GM20431 (cell line): ENCODE results near the gene EXTL1.

Experiments
- in situ Hi-C: fragments of 300-500 bp; cut with MseI, MboI; formaldehyde crosslinking; loops from one replicate; pipeline ENCODE4 v1.15.0; 2020; ENCODE audit warnings: low sequenced_read_pairs; ENCODE audit not compliant: unreplicated experiment

The EXTL1 gene

DNA sequence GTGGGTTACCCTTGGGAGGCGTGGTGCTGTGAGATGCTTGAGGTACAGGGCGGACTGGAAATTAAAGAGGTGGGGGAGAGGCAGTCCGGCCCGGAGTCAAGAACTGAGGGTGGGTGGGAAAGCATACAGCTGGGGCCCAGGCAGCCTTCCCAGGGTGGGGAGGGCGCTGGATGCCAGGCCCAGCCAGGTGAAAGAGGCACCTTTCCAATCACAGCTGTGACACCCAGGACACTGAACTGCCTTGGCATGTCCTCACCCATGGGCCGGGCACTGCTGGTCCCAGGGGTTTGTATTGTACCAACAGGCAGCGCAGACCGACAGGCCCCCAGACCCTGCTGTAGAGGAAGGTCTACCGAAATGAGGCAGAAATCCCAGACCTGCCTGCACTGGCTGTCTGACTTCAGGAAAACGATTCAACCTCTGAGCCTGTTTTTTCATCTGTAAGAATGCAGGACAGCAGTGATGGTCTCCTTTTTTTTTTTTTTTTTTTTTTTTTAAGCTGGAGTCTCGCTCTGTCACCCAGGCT is 15.2 kb downstream of the EXTL1 start:
- in situ Hi-C loops: no loop called here

DNA sequence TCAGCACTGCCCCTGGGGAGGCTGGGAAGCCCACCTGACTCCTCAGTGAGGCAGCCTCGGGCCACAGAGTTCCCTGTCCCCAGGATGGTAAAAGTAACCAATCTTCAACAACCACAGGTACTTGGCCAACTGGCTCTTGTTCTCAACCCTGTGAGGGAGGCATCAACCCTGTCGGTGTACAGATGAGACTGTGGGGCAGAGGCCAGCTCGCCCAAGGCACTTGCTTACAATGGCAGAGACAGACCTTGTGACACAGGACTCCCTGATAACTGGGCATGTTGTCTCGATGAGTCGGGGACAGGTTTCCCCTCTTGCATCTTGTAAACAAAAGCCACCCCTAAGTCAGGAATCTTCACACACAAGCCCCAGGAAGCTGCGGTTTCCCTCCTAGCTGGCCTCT is 16.3 kb downstream of the EXTL1 start:
- in situ Hi-C loops: no loop called here

DNA sequence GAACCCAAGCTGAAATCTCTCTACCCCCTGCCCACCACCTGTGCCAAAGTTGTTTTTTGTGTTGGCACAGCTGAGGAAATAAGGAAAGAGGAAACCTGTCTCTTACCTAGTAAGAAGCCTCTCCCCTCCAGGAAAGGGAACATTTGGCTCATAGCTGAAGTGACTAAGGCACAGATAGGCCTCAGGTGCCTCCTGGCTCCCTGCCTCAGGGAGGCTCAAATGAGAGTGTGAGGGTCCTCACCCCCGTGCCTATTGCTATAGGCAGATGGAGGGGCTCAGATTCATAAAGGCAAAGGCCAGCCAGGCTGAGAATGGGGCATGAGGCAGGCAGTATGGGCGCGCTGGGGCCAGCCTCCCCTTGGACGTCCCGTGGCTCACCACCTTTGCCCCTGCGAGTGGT is 16.9 kb downstream of the EXTL1 start:
- in situ Hi-C loops: no loop called here

DNA sequence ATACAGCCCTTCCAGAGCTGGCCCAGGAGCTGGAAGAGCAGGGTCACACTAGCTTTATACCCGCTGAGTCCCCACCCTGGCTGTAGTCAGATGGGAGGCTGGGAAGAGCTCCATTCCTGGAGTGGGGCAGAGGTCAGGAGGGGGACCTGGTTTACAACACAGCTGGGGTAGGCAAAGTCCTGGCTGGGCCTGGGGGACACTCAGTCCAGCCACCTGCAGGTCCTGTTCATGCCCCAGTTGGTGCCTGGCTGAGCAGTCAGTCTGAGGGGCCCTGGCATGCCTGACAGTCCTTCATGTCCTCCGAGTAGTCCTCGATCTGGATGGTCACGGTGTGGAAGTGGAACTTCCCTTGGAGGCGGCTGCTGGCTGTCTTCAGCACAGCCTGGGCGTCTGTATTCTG is 17.3 kb downstream of the EXTL1 start:
- in situ Hi-C loops: no loop called here

DNA sequence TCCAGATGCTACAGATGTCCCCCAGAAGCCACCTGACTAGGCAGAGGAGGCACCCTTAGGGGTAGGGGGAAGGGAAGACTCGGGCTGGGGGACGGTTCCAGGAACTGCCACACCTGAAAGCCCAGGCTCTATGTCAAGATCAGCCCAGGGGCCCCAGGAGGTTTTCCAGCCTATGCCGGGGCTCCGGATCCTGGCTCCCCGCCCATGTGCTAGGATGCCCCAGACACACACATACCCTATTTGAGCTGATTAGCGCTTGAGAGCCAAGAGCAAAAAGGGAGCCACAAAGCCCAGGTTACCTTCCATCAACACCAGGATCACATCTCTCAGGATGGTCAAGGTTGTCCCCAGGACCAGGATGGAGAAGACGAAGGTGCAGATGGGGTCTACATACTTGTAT is 19.8 kb downstream of the EXTL1 start:
- in situ Hi-C loops: no loop called here

DNA sequence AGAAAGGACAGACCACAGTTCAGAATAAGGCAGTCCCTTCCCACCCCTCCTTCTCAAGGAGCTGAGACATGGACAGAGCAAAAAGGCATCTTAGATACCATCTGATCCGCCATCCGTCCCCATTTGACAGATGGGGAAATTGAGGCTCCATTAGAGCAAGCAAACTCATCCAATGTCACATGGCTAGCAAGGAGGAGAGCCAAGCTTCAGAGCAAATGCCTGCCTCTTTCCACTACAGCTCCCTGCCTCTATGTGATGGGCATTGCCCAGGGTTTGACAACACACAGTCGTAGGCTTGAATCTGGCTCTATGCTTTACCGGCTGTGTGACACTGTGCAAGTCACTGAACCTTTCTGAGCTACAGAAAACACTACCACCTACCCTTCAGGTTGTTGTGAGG is 20.4 kb downstream of the EXTL1 start:
- in situ Hi-C loops: no loop called here

DNA sequence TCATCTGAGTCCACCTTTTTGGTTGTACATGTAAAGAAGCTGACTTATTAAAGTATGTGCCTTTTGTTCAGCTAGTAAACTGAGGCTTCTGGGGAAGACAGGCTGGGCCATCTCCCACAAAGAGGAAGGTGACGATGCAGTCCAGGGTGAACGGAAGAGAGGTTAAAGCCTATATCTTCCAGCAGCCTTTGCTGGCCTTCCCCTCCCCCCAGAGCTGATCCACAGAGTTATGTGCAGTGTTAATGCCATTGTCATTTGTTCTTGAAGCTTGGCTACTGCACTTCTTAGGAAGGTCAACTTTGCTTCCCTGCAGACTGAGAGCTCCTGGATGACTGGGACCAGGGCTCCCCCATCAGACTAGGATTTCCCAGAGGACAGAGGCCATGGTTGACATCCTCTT is 22.2 kb downstream of the EXTL1 start:
- in situ Hi-C loops: no loop called here

DNA sequence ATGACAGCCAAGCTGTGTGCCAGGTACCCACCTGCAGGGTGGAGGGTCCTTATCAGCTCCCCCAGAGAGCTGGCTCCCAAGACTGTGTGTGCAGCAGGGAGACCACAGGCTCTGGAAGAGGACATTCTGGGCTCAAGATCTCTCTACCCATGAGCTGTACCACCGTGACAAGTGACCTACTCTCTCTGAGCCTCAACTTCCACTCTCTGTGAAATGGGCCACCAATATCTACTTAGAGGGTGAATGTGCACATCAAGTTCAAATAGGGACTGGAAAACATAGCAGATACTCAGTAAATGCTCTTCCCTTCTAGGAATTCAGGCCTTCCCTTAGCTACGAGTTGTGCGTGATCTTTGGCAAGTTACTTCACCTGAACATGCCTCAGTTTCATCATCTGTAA is 22.8 kb downstream of the EXTL1 start:
- in situ Hi-C loops: no loop called here

DNA sequence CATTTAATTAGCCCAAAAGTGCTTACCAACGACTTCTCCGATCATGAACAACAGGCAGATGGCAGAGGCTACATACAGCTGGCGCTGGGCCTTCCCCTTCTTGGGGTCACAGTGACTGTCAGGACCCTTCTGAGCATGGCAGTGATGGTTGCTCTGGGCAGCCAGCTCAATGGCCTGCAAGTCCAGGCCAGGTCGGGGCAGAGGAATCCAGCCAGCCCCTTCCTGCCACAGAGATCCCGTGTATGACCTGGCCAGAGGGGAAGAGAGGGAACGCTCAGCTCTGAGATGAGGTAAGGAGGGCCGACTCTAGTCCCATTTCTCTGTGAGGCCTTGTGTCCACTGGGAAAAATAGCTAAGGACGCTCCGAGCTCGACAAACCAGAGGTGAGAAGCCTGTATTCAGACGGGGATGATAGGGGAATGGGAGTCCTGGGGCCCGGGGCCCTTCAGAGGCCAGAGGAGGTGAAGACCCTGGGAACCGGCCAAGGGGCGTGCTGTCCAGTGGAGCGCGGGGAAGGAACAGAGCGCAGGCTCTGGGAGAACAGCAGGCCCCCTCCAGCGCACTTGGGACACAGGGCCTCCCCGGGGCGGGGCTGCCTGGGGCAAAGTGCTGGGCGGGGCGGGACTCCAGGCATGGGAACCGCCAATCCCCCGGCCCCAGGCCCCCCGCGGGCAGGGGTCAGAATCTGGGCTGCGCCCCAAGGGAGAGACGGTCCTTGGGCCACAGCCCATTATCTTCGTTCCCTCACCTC is 23.6 kb downstream of the EXTL1 start:
- in situ Hi-C loops: no loop called here

DNA sequence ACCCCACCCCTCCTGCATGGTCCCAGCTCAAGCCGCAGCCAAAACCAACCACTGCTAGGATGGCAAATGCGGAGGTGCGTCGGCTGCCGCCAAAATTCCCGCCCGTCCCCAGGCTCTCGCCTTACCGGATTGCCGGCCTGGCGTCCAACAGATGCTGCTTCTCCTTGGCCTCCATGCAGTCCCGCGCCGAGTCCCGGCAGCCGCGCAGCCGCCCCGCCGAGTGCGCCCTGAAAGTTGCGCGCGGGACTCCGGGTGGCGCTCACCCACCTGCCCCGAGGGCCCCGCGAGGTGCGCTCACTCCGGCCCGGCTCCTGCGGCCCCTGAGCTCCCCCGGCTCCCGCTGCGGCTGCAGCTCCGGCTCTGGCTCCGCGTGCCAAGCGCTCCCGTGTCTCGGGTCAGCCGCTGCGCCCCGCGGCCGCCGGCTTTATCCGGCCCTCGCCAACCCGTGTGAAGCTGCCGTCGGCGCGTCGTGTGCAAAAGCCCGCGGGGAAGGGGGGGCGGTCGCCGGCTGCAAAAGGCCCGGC is 24.2 kb downstream of the EXTL1 start, which contains the start of gene SLC30A2:
Gene SLC30A2 (minus strand): TSS at position 397 of the 524 bp plus-strand sequence. CDS start 222 bp downstream, at position 175.
- in situ Hi-C loops: no loop called here

DNA sequence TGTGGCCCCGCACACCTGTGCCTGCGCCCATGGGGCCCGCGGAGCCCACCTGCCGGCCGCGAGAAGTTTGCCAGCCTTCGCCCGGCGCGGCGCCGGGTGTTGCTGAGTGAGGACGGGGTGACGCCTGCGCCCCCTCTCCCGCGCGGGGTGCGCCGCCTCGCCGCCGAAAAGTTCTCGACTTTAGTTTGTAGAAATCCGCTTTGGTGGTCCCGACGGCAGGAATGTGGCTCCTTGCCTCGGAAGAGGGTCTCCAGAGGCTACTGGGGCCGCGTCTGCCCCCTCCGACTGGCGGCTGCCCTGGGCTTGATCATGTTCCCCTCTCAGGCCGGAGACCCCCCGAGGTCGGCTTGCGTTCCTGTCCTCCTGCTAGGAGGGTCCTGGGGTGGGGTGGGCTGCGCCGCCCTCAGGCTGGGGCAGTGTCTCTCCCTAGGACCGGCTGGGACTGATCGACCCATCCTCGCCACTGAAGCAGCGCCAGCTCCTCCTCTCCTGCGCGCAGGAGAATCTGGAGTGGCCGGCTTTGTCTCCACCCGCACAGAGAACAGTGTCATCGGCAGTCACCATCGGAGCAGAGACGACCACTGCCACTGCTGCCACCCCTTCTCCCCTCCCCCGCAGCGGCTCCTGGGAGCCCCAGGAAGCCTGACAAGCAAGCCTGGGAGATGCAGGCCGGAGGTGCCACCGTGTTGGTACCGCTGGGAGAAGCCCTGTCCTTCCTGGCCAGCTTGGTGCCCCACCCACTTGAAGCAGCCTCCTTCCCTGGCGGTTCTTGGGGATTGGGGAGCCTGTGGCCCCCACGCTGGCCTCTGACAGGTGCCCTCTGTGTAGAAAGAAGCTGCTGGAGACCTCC is 24.9 kb downstream of the EXTL1 start:
- in situ Hi-C loops: no loop called here

DNA sequence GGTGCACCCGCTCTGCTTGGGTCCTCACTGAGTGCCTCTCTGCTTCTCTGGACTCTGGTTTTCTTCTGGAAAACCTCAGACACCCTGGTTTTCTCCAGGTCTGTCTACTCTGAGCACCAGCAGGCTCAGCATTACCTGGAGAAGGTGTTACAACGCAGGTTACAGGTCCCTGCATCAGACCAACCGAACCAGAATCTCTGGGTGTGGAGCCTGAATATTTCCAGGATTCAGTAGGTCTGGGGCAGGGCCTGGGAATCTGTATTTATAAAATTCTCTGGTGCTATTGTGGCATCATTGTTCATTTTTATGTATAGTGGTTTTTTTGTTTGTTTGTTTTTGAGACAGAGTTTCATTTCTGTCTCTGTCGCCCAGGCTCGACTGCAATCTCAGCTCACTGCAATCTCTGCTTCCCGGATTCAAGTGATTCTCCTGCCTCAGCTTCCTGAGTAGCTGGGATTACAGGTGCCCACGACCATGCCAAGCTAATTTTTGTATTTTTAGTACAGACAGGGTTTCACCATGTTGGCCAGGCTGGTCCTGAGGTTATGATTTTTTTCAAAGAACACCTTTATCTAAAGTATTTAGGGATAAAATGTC is 25.8 kb downstream of the EXTL1 start:
- in situ Hi-C loops: no loop called here

DNA sequence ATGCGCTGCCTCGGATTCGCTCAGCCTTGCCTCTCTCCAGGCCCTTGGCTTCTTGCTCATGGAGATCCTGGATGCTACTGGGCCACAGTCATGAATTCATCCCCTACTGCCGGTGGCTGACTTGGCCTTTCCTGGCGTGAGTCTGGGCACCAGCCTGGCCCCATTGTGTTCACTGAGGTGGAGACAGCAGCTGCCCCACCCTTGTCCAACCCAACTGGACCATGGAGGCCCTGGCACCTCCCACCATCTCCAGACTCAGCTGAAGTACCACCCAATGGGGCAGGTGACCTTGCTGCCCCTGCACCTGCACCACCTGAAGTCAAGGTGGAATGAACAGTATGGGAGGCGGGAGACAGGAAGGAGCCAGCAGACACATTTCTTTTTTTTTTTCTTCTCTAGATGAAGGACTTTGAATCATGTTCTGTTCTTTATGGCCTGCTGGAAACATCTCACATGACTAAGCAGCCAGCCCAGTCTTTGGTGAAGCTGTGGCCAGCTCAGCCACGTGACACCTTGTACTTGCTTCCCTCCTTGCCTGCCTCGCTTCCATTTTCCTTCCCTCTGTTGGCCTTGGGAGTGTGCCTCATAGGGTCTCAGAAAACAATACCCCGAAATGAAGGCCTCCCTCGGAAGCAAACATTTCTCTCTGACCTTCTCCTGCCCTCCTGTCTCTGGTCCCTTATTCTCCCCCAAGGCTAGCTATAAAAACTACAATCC is 28.1 kb downstream of the EXTL1 start:
- in situ Hi-C loops: no loop called here

DNA sequence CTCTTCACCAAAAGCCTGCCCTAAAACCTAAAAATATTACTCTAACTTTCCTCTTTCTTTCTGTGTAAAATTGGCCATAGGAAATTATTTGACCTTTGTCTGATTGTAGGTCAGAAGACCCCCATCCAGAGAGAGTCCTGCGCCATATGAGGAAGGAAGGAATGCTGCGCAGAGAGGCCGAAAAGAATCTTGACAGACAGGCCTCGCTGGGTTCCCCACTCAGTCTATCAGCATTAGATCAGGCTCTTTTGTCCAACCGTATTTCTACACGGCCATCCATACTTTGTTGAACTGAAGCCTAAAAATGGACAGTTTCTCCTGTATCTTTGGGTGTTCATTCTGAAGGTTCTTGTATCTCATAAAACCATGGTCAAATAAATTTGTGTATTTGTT is 28.7 kb downstream of the EXTL1 start:
- in situ Hi-C loops: no loop called here

DNA sequence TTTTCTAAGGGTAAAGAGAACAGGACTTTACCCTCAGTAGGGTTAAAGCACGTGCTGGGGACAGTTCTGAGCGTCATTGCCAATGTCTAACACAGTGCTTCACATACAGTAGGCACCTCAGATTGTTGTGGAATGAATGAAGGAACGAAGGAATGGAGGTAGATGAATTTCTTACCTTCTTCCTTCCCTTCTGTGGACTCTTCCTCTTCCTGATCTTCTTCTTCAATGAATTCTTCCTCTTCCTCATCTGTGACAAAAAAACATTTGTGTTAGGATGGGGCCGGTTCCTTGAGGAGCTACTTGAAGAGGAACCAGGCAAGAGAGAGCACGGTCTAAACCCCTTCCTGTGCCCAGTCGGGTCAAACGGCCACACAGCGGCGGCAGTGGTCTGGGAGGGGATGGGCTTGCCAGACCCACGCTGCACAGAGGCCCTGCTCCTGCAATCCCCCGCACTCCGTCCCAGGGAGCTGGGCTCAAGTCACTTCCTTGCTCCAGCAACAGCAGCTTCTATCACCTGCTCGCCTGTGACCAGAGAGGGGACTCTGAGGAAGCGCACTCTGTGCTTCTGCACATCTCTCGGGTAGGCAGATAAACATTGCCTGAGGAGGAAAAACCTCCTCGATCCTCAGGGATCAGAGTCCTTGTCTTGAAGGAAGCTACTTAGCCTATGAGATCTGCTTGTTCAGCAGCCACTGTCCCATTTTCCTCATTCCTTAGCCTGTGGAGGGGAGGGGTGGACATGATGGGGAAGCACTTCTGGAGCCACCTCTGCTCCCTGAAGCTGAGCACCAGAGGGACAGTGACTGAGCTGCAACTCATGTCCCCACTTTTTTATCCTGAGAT is 32.4 kb downstream of the EXTL1 start:
- in situ Hi-C loops: no loop called here

DNA sequence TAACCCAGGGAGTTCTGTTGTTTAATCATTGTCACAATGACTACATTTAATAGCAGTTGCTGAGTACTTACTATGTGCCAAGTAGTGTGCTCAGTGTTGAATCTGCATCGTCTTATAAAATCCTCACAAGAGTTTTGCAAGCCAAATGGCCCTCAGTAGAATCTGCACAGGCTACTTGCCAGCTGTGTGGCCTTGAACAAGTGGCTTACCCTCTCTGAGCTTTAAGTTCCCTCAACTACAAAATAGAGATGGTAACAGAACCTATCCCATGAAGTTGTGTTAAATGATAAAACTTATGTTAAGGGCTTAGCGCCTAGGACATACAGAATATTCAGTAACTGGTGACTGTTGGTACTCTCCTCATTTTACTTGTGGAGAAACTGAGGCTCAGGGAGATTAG is 33.5 kb downstream of the EXTL1 start:
- in situ Hi-C loops: no loop called here

DNA sequence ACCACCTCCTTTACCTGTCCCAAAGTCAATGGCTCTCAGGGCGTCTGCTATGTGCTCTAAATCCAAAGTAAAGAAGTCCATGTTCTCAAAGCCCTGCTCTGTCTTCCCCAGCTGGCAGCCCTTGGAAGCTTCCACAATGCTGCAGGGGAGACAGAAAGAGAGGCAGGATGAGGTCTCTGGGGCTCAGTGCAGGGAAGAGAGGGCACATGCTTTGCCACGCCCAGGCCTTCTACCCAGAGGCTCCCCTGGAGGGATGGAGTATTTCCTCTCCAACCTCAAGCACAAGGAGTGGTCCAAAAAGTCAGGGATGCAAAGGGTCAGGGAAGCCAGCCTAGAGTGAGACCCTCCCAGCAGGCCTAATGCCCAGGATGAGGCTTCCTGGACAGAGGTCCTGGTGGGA is 35.6 kb downstream of the EXTL1 start:
- in situ Hi-C loops: no loop called here

DNA sequence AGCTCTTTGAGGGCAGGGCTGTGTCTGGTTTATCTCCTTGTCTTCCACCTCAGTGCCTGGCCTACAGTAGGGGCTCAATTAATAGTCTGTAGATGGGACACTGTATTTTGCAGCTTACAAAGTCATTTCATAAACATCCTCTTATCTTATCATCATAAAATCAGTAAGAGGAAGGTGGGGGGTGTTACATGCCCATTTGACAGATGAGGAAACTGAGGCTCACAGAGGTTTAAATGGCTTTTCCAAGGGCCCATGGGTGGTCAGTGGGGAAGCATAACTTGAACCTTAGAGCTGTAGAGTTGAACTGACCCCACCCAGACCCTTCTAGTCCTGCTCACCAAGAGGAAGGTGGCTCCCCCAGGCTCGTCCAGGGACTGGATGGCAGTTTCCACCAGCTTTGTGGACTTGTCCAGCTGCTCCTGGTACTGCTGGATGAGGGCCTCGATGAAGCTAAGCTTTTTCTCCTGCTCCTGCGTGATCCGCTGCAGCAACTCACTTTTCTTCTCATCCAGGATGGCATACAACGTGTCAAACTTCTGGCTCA is 36.5 kb downstream of the EXTL1 start:
- in situ Hi-C loops: no loop called here

DNA sequence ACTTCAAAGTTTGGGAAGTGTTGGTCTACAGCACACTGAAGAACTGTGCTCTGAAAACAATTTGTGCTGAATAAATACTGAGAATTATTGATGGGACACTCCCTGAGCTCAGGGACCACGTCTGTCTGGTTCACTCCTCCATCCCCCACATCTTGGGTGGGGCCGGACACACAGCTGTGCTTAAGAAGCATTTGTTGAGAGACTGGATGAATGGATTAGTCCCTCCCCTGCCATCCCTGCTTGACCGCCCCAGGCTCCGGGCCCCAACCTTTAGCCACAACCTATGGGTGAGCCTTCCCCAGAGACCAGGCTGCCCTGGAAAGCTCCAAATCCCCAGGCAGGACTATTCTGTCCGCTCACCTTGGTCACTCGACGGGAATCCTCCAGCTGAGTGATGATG is 38.3 kb downstream of the EXTL1 start:
- in situ Hi-C loops: no loop called here
